ENCODE data around the gene DACT3. TPM values are rescaled to one million over a fixed set of nuclear protein-coding genes. Genes with fewer than 3 reads are reported as not detected.

The DACT3 gene
- polyA plus RNA-seq (2012; ENCODE audit: low read depth, missing spikeins) = 1.7 TPM

- TF ChIP-seq PAX5 (IDR thresholded peaks at IDR 0.05; ENCODE audit: insufficient read depth, low read length, severe bottlenecking) (no peak), SPI1 (IDR thresholded peaks at IDR 0.05; ENCODE audit: low read depth, low read length) (no peak), POLR2A (IDR thresholded peaks at IDR 0.05; ENCODE audit: low read depth, low read length) (no peak), TAF1 (IDR thresholded peaks at IDR 0.05; ENCODE audit: low read depth, low read length) (no peak), POLR2AphosphoS5 (IDR thresholded peaks at IDR 0.05; ENCODE audit: low read depth, low read length) (no peak), POU2F2 (IDR thresholded peaks at IDR 0.05; ENCODE audit: low read depth, low read length) (no peak)
- FAIRE-seq (peak; percentile 100), DNase-seq (ENCODE audit: insufficient read length, low spot score) (peak; percentile 95)
These were observed at the start of gene DACT3 for GRCh38 chr19:46661020-46661731. Gene DACT3 (minus strand): TSS chr19:46661182. CDS start chr19:46661064, 118 bp downstream.

- FAIRE-seq (no peak), DNase-seq (ENCODE audit: insufficient read length, low spot score) (no peak)
- no peak for TF ChIP-seq SPI1 (IDR thresholded peaks at IDR 0.05; ENCODE audit: low read depth, low read length)
- no peak for TF ChIP-seq POLR2A (IDR thresholded peaks at IDR 0.05; ENCODE audit: low read depth, low read length)
- no peak for TF ChIP-seq POLR2AphosphoS5 (IDR thresholded peaks at IDR 0.05; ENCODE audit: low read depth, low read length)
- no peak for TF ChIP-seq PAX5 (IDR thresholded peaks at IDR 0.05; ENCODE audit: insufficient read depth, low read length, severe bottlenecking)
- no peak for TF ChIP-seq TAF1 (IDR thresholded peaks at IDR 0.05; ENCODE audit: low read depth, low read length)
- no peak for TF ChIP-seq POU2F2 (IDR thresholded peaks at IDR 0.05; ENCODE audit: low read depth, low read length)
These were observed 49.7 kb upstream of the DACT3 start for GRCh38 chr19:46710687-46711086.

GRCh38 chr19:46704379-46705076, 43.5 kb upstream of the DACT3 start:
- FAIRE-seq (peak; percentile 74), DNase-seq (ENCODE audit: insufficient read length, low spot score) (peak; percentile 87)
- TF ChIP-seq TAF1 (IDR thresholded peaks at IDR 0.05; ENCODE audit: low read depth, low read length) = no peak
- no peak for TF ChIP-seq POU2F2 (IDR thresholded peaks at IDR 0.05; ENCODE audit: low read depth, low read length)
- no peak for TF ChIP-seq SPI1 (IDR thresholded peaks at IDR 0.05; ENCODE audit: low read depth, low read length)
- TF ChIP-seq POLR2AphosphoS5 (IDR thresholded peaks at IDR 0.05; ENCODE audit: low read depth, low read length) = no peak
- TF ChIP-seq PAX5 (IDR thresholded peaks at IDR 0.05; ENCODE audit: insufficient read depth, low read length, severe bottlenecking) = no peak
- no peak; the same call in 1 of the 2 replicates for TF ChIP-seq POLR2A (IDR thresholded peaks at IDR 0.05; ENCODE audit: low read depth, low read length)

- DNase-seq (ENCODE audit: insufficient read length, low spot score) (no peak), FAIRE-seq (no peak)
- TF ChIP-seq POLR2A (IDR thresholded peaks at IDR 0.05; ENCODE audit: low read depth, low read length) = no peak
- TF ChIP-seq PAX5 (IDR thresholded peaks at IDR 0.05; ENCODE audit: insufficient read depth, low read length, severe bottlenecking) = no peak
- no peak for TF ChIP-seq SPI1 (IDR thresholded peaks at IDR 0.05; ENCODE audit: low read depth, low read length)
- no peak for TF ChIP-seq POLR2AphosphoS5 (IDR thresholded peaks at IDR 0.05; ENCODE audit: low read depth, low read length)
- TF ChIP-seq POU2F2 (IDR thresholded peaks at IDR 0.05; ENCODE audit: low read depth, low read length) = no peak
- no peak for TF ChIP-seq TAF1 (IDR thresholded peaks at IDR 0.05; ENCODE audit: low read depth, low read length)
These were observed 39.7 kb upstream of the DACT3 start for GRCh38 chr19:46700704-46701103.

GRCh38 chr19:46698395-46699321, 37.7 kb upstream of the DACT3 start:
- TF ChIP-seq SPI1 (IDR thresholded peaks at IDR 0.05; ENCODE audit: low read depth, low read length) = no peak
- TF ChIP-seq PAX5 (IDR thresholded peaks at IDR 0.05; ENCODE audit: insufficient read depth, low read length, severe bottlenecking) = no peak
- no peak for TF ChIP-seq POU2F2 (IDR thresholded peaks at IDR 0.05; ENCODE audit: low read depth, low read length)
- TF ChIP-seq POLR2AphosphoS5 (IDR thresholded peaks at IDR 0.05; ENCODE audit: low read depth, low read length) = no peak
- TF ChIP-seq TAF1 (IDR thresholded peaks at IDR 0.05; ENCODE audit: low read depth, low read length) = no peak
- FAIRE-seq (no peak), DNase-seq (ENCODE audit: insufficient read length, low spot score) (no peak)

GRCh38 chr19:46697204-46697960, 36.4 kb upstream of the DACT3 start:
- DNase-seq (ENCODE audit: insufficient read length, low spot score) = no peak
- TF ChIP-seq PAX5 (IDR thresholded peaks at IDR 0.05; ENCODE audit: insufficient read depth, low read length, severe bottlenecking) (no peak), POLR2AphosphoS5 (IDR thresholded peaks at IDR 0.05; ENCODE audit: low read depth, low read length) (no peak), TAF1 (IDR thresholded peaks at IDR 0.05; ENCODE audit: low read depth, low read length) (no peak), POU2F2 (IDR thresholded peaks at IDR 0.05; ENCODE audit: low read depth, low read length) (no peak), SPI1 (IDR thresholded peaks at IDR 0.05; ENCODE audit: low read depth, low read length) (no peak)
- FAIRE-seq = no peak

- no peak for FAIRE-seq
- TF ChIP-seq TAF1 (IDR thresholded peaks at IDR 0.05; ENCODE audit: low read depth, low read length) (no peak), PAX5 (IDR thresholded peaks at IDR 0.05; ENCODE audit: insufficient read depth, low read length, severe bottlenecking) (no peak), SPI1 (IDR thresholded peaks at IDR 0.05; ENCODE audit: low read depth, low read length) (no peak), POU2F2 (IDR thresholded peaks at IDR 0.05; ENCODE audit: low read depth, low read length) (no peak), POLR2AphosphoS5 (IDR thresholded peaks at IDR 0.05; ENCODE audit: low read depth, low read length) (no peak), POLR2A (IDR thresholded peaks at IDR 0.05; ENCODE audit: low read depth, low read length) (no peak)
- DNase-seq (ENCODE audit: insufficient read length, low spot score) = no peak
These were observed 35.9 kb upstream of the DACT3 start for GRCh38 chr19:46696866-46697203.

GRCh38 chr19:46696052-46696451, 35.1 kb upstream of the DACT3 start:
- no peak for FAIRE-seq
- no peak for DNase-seq (ENCODE audit: insufficient read length, low spot score)
- TF ChIP-seq PAX5 (IDR thresholded peaks at IDR 0.05; ENCODE audit: insufficient read depth, low read length, severe bottlenecking) = no peak
- no peak for TF ChIP-seq POLR2A (IDR thresholded peaks at IDR 0.05; ENCODE audit: low read depth, low read length)
- TF ChIP-seq SPI1 (IDR thresholded peaks at IDR 0.05; ENCODE audit: low read depth, low read length) = no peak
- TF ChIP-seq POLR2AphosphoS5 (IDR thresholded peaks at IDR 0.05; ENCODE audit: low read depth, low read length) = no peak
- no peak for TF ChIP-seq POU2F2 (IDR thresholded peaks at IDR 0.05; ENCODE audit: low read depth, low read length)
- TF ChIP-seq TAF1 (IDR thresholded peaks at IDR 0.05; ENCODE audit: low read depth, low read length) = no peak
